GM12878 (cell line): ENCODE results near the gene NDOR1. TPM values are rescaled to one million over a fixed set of nuclear protein-coding genes. Genes with fewer than 3 reads are reported as not detected.

Experiments
- BCLAF1 ChIP-seq: fragments of 450-650 bp; IDR thresholded peaks from 2 replicates; pipeline ENCODE4 v1.6.1; 2017; ENCODE audit warnings: antibody characterized with exemption, mild to moderate bottlenecking, moderate library complexity
- CEBPB ChIP-seq, 2 experiments: fragments of 150-350 bp in 1 of 2; IDR thresholded peaks; 2 replicates each; pipeline ENCODE4 v1.6.1; 2012 to 2014; ENCODE audit warnings: low read depth in 2 of 2, low read length in 2 of 2, borderline replicate concordance in 1 of 2, inconsistent platforms in 1 of 2
- HSF1 ChIP-seq: fragments of 150-350 bp; IDR thresholded peaks from 2 replicates; pipeline ENCODE4 v1.6.1; 2014; ENCODE audit warnings: mild to moderate bottlenecking, low read depth, low read length
- NR2C1 ChIP-seq: fragments of 450-650 bp; IDR thresholded peaks from 2 replicates; pipeline ENCODE4 v1.6.1; 2017; ENCODE audit warnings: antibody characterized with exemption, mild to moderate bottlenecking, moderate library complexity
- PKNOX1 ChIP-seq: fragments of 450-650 bp; IDR thresholded peaks from 2 replicates; pipeline ENCODE4 v1.6.1; 2016; ENCODE audit warnings: mild to moderate bottlenecking
- PML ChIP-seq: IDR thresholded peaks from 2 replicates; pipeline ENCODE4 v1.6.1; 2012; ENCODE audit warnings: low read length, inconsistent platforms
- REST ChIP-seq: IDR thresholded peaks from 2 replicates; pipeline ENCODE4 v1.6.1; 2012; ENCODE audit warnings: mild to moderate bottlenecking, low read depth, low read length
- RFX5 ChIP-seq: IDR thresholded peaks from 2 replicates; pipeline ENCODE4 v1.6.1; 2011; ENCODE audit warnings: low read depth, low read length, improper control_type of control experiment
- SMARCA5 ChIP-seq: fragments of 450-650 bp; IDR thresholded peaks from 2 replicates; pipeline ENCODE4 v1.6.1; 2017; ENCODE audit warnings: mild to moderate bottlenecking
- SP1 ChIP-seq: IDR thresholded peaks from one replicate; pipeline ENCODE4 v1.6.1; 2011; ENCODE audit warnings: low read depth, low read length
- SREBF1 ChIP-seq: IDR thresholded peaks from 2 replicates; pipeline ENCODE4 v1.6.1; 2012; ENCODE audit warnings: mild to moderate bottlenecking, low read length
- STAT1 ChIP-seq: fragments of 450-650 bp; conservative IDR thresholded peaks from 2 replicates; pipeline ENCODE4 v1.6.1; 2014; ENCODE audit warnings: antibody characterized with exemption, mild to moderate bottlenecking
- TARDBP ChIP-seq: IDR thresholded peaks from 2 replicates; pipeline ENCODE4 v1.6.1; 2016; ENCODE audit warnings: borderline replicate concordance
- TBL1XR1 ChIP-seq: IDR thresholded peaks from 2 replicates; pipeline ENCODE4 v1.6.1; 2012; ENCODE audit warnings: low read depth, low read length, improper control_type of control experiment
- ZBTB40 ChIP-seq: fragments of 450-650 bp; IDR thresholded peaks from 2 replicates; pipeline ENCODE4 v1.6.1; 2016; ENCODE audit warnings: mild to moderate bottlenecking, moderate library complexity, borderline replicate concordance
- ZNF24 ChIP-seq: fragments of 450-650 bp; IDR thresholded peaks from 2 replicates; pipeline ENCODE4 v1.6.1; 2017; ENCODE audit warnings: antibody characterized with exemption, mild to moderate bottlenecking
- polyA plus RNA-seq, 11 experiments: library from polyadenylated mRNA; depleted of rRNA in 4 of 11; unstranded in 6 of 11; stranded (reverse) in 5 of 11; fragments of >200 nt; fragmentation: Nextera tagmentation in 4 of 11; fragmentation: Illumina TruSeq in 1 of 11; extraction: Ambion mirVana in 4 of 11; extraction: Trizol in 1 of 11; gene quantifications; 1 replicate in 1 of 11; 2 replicates in 10 of 11; pipeline versions ENCODE4 v1.2.1 to v1.2.3, GENCODE V29; 2011 to 2016; ENCODE audit warnings: inconsistent platforms in 2 of 11, missing spikeins in 2 of 11, low read depth in 1 of 11
- total RNA-seq, 4 experiments: library from RNA; depleted of rRNA in 3 of 4; stranded (reverse); fragments of >200 nt in 3 of 4; fragmentation: Illumina TruSeq in 1 of 4; extraction: Trizol in 1 of 4; gene quantifications; 2 replicates each; pipeline versions ENCODE4 v1.2.1 to v1.2.3, GENCODE V29; 2013 to 2021

Gene NDOR1
- total and polyA plus RNA-seq, 10 of the 15 experiments (the other 5 are each of a cell fraction or from before 2014, with no cell fraction given) = 0.04 to 32.9 (median 11.1) TPM

GRCh38 chr9:137188490-137189296 is 16.8 kb upstream of the NDOR1 start, which contains the start of the genes ANAPC2 and SSNA1 (continued):
- TF ChIP-seq CEBPB (IDR thresholded peaks at IDR 0.05; ENCODE audit: borderline replicate concordance in 1 of 2, low read depth in 2 of 2, low read length in 2 of 2) (no peak), BCLAF1 (0 out of 2 replicates have a peak, but pooled peaks have one; percentile 20), TBL1XR1 (peak; percentile 88), SP1 (peak; percentile 81), ZBTB40 (0 out of 2 replicates have a peak, but pooled peaks have one; percentile 33), REST (peak; percentile 26; the same call in 1 of the 2 replicates), ZNF24 (0 out of 2 replicates have a peak, but pooled peaks have one; percentile 47), RFX5 (peak; percentile 32; the same call in 1 of the 2 replicates), HSF1 (0 out of 2 replicates have a peak, but pooled peaks have one; percentile 60), NR2C1 (peak; percentile 66), PKNOX1 (no peak), PML (no peak; the same call in 1 of the 2 replicates), SMARCA5 (peak; percentile 87), SREBF1 (peak; percentile 70), TARDBP (peak; percentile 87; the same call in 1 of the 2 replicates), STAT1 (peak; percentile 94; the same call in 1 of the 2 replicates)
